Stomach (tissue), 9 donors: Measurements from ENCODE around the gene ATG5. TPM values are rescaled to one million over a fixed set of nuclear protein-coding genes. Genes with fewer than 3 reads are reported as not detected.

Experiments used
- DNase-seq, 2 donors: peaks; one replicate each; pipeline versions ENCODE4 v3.0.0 to v3.0.0-alpha.2; 2013 to 2019
- H3K27ac ChIP-seq, 5 donors: fragments of 200-600 bp in 4 of 5; sonication (generic) in 4 of 5; one replicate each; pipeline ENCODE4 v1.5.1; 2013 to 2019; ENCODE audit warnings: mild to moderate bottlenecking in 1 of 5, moderate library complexity in 1 of 5
- H3K27me3 ChIP-seq, 3 donors: fragments of 200-600 bp; sonication (generic); one replicate each; pipeline ENCODE4 v1.5.1; 2017 to 2019; ENCODE audit warnings: mixed run types in 1 of 3
- H3K36me3 ChIP-seq, 4 donors: fragments of 200-600 bp; sonication (generic); 1 replicate in 3 of 4; 2 replicates in 1 of 4; pipeline ENCODE4 v1.5.1; 2016 to 2019
- H3K4me1 ChIP-seq, 4 donors: fragments of 200-600 bp; sonication (generic); one replicate each; pipeline ENCODE4 v1.5.1; 2016 to 2019
- H3K4me3 ChIP-seq, 4 donors: fragments of 200-600 bp; sonication (generic) in 3 of 4; one replicate each; pipeline ENCODE4 v1.5.1; 2016 to 2019; ENCODE audit warnings: mild to moderate bottlenecking in 1 of 4
- H3K9me3 ChIP-seq, 4 donors: fragments of 200-600 bp; sonication (generic); one replicate each; pipeline ENCODE4 v1.5.1; 2016 to 2019
- CTCF ChIP-seq, 7 experiments: fragments of 450-650 bp in 4 of 7; fragments of 200-600 bp in 3 of 7; sonication (generic) in 3 of 7; IDR thresholded peaks; one replicate each; pipeline ENCODE4 v1.5.1; 2016 to 2019; ENCODE audit warnings: antibody characterized with exemption in 7 of 7, control low read depth in 2 of 7, mild to moderate bottlenecking in 1 of 7
- EP300 ChIP-seq: sonication (generic); formaldehyde crosslinking; IDR thresholded peaks from one replicate; pipeline ENCODE4 v1.6.1; 2017; ENCODE audit warnings: antibody characterized with exemption
- POLR2A ChIP-seq, 4 donors: fragments of 450-650 bp; IDR thresholded peaks; one replicate each; pipeline ENCODE4 v1.6.1; 2016; ENCODE audit warnings: antibody characterized with exemption in 4 of 4, control low read depth in 2 of 4, mild to moderate bottlenecking in 1 of 4, moderate library complexity in 1 of 4
- POLR2AphosphoS5 ChIP-seq, 3 donors: sonication (generic); formaldehyde crosslinking; IDR thresholded peaks; one replicate each; pipeline ENCODE4 v1.6.1; 2016; ENCODE audit warnings: antibody characterized with exemption in 3 of 3
- WGBS, 5 donors: extraction: QIAGEN DNeasy Blood & Tissue Kit in 3 of 5; methylation state at CpG; one replicate each; pipeline versions ENCODE4 v1.1.5 to v1.1.7; 2013 to 2018; 5-methylcytosine and 5-hydroxymethylcytosine counted together
- intact Hi-C: fragments of 100-400 bp; cut with DNase I; formaldehyde crosslinking; loops from one replicate; pipeline ENCODE4 v1.15.1; 2023; ENCODE audit warnings: low total_unique reads
- polyA plus RNA-seq, 3 donors: library from polyadenylated mRNA; stranded (reverse); fragments of 200-250 nt; gene quantifications; one replicate each; pipeline ENCODE4 v1.2.3, GENCODE V29; 2013
- total RNA-seq, 5 donors: library from RNA; depleted of rRNA; stranded (reverse); fragments of >200 nt; gene quantifications; one replicate each; pipeline versions ENCODE4 v1.1.0 to v1.2.3, GENCODE V29; 2014 to 2016
- donor health status: healthy with polysubstance abuse.
- donor health status: Bipolar disorder and iron deficiency.
- donor health status: healthy.

ATG5 gene
- total and polyA plus RNA-seq, 8 donors = 12.8 to 89.4 (median 25.5) TPM

- 73 to 87% (median 79%) methylated on average over 4 of the region's 4 CpGs for WGBS, 5 donors
- H3K4me3 ChIP-seq = no peak overlapping the region
- no peaks in the 10 kb centered on the region for H3K9me3 ChIP-seq
- no peaks in the 10 kb centered on the region for H3K27me3 ChIP-seq
- H3K27ac ChIP-seq = no peak overlapping the region
- TF ChIP-seq POLR2AphosphoS5 (IDR thresholded peaks at IDR 0.05) (peak in 1 of 3 donors; percentile 32), EP300 (no peak)
- H3K4me1 ChIP-seq = peaks cover 0 to 13% (median 5%) of the 10 kb centered on the region in 4 donors
- H3K36me3 ChIP-seq = peaks cover 0 to 9% (median 3%) of the 10 kb centered on the region in 4 donors
- intact Hi-C loops = no loop called here
- peak; percentile 32 to 40 for DNase-seq
These were observed 74.6 kb downstream of the ATG5 start for GRCh38 chr6:106250953-106251352.

- TF ChIP-seq CTCF (IDR thresholded peaks at IDR 0.05) (no peak), EP300 (no peak), POLR2A (IDR thresholded peaks at IDR 0.05) (no peak), POLR2AphosphoS5 (IDR thresholded peaks at IDR 0.05) (no peak)
- DNase-seq = no peak
- intact Hi-C loops = no loop called here
- Histone ChIP-seq H3K27me3 (no peaks in the 10 kb centered on the region), H3K36me3 (peaks cover 0 to 9% (median 3%) of the 10 kb centered on the region in 4 donors), H3K4me3 (no peak overlapping the region), H3K27ac (no peak overlapping the region), H3K9me3 (no peaks in the 10 kb centered on the region), H3K4me1 (peaks cover 0 to 13% (median 6%) of the 10 kb centered on the region in 4 donors)
- WGBS, 5 donors = 65 to 76% (median 72%) methylated on average over 1 of the region's 1 CpG
These were observed 75.9 kb downstream of the ATG5 start for GRCh38 chr6:106249658-106250057.

GRCh38 chr6:106247733-106248132, 77.8 kb downstream of the ATG5 start:
- H3K27me3 ChIP-seq = no peaks in the 10 kb centered on the region
- no peaks in the 10 kb centered on the region for H3K9me3 ChIP-seq
- H3K4me1 ChIP-seq = peaks cover 0 to 13% (median 6%) of the 10 kb centered on the region in 4 donors
- 78 to 85% (median 80%) methylated on average over 4 of the region's 4 CpGs for WGBS, 5 donors
- DNase-seq = no peak
- intact Hi-C loops = no loop called here
- H3K27ac ChIP-seq = peak overlapping the region in 1 of 5 donors; percentile 17
- no peak overlapping the region for H3K4me3 ChIP-seq
- peaks cover 0 to 9% (median 3%) of the 10 kb centered on the region in 4 donors for H3K36me3 ChIP-seq
- TF ChIP-seq POLR2AphosphoS5 (IDR thresholded peaks at IDR 0.05) = no peak
- no peak for TF ChIP-seq POLR2A (IDR thresholded peaks at IDR 0.05)
- TF ChIP-seq EP300 = no peak
- TF ChIP-seq CTCF (IDR thresholded peaks at IDR 0.05) = no peak

- DNase-seq = no peak
- intact Hi-C loops = no loop called here
- H3K27me3 ChIP-seq = no peaks in the 10 kb centered on the region
- TF ChIP-seq EP300 = no peak
- TF ChIP-seq POLR2A (IDR thresholded peaks at IDR 0.05) = no peak
- TF ChIP-seq CTCF (IDR thresholded peaks at IDR 0.05) = no peak
- no peak for TF ChIP-seq POLR2AphosphoS5 (IDR thresholded peaks at IDR 0.05)
- H3K4me3 ChIP-seq = no peak overlapping the region
- H3K36me3 ChIP-seq = peaks cover 0 to 9% (median 3%) of the 10 kb centered on the region in 4 donors
- peak overlapping the region in 1 of 5 donors; percentile 17 for H3K27ac ChIP-seq
- no peaks in the 10 kb centered on the region for H3K9me3 ChIP-seq
- peaks cover 0 to 13% (median 6%) of the 10 kb centered on the region in 4 donors for H3K4me1 ChIP-seq
- 31 to 67% (median 62%) methylated on average over 3 of the region's 3 CpGs for WGBS, 5 donors
These were observed 78.3 kb downstream of the ATG5 start for GRCh38 chr6:106247293-106247692.

GRCh38 chr6:106244931-106245330, 80.6 kb downstream of the ATG5 start:
- TF ChIP-seq POLR2AphosphoS5 (IDR thresholded peaks at IDR 0.05) (no peak), CTCF (IDR thresholded peaks at IDR 0.05) (no peak), EP300 (no peak), POLR2A (IDR thresholded peaks at IDR 0.05) (no peak)
- intact Hi-C loops = no loop called here
- WGBS, 5 donors = 90 to 96% (median 93%) methylated on average over 1 of the region's 1 CpG

More at GRCh38 chr6:106244931-106245330, 80.6 kb downstream of the ATG5 start:
- H3K4me1 ChIP-seq = peaks cover 0 to 13% (median 6%) of the 10 kb centered on the region in 4 donors
- H3K27ac ChIP-seq = no peak overlapping the region
- no peaks in the 10 kb centered on the region for H3K27me3 ChIP-seq
- no peaks in the 10 kb centered on the region for H3K9me3 ChIP-seq
- no peak for DNase-seq
- H3K4me3 ChIP-seq = no peak overlapping the region
- H3K36me3 ChIP-seq = peaks cover 0 to 15% (median 5%) of the 10 kb centered on the region in 4 donors
